GM13976 (cell line): ENCODE results near the gene GTF3C2.

ENCODE experiments used
- DNase-seq: peaks from one replicate; pipeline ENCODE4 v3.0.0; 2012; ENCODE audit warnings: low spot score
- in situ Hi-C: fragments of 300-500 bp; cut with MboI; formaldehyde crosslinking; loops from one replicate; pipeline ENCODE4 v1.12.0; 2022; ENCODE audit warnings: low sequenced_read_pairs, mixed read lengths, inconsistent platforms; ENCODE audit not compliant: unreplicated experiment
- TF ChIP-seq, protein P1 (sequence below): IDR thresholded peaks from 2 replicates; pipeline ENCODE4 v1.5.1; 2012; ENCODE audit warnings: borderline replicate concordance, mild to moderate bottlenecking; ENCODE audit not compliant: insufficient read depth; ENCODE audit errors: extremely low read depth, missing control alignments, control extremely low read depth

GTF3C2 gene

DNA sequence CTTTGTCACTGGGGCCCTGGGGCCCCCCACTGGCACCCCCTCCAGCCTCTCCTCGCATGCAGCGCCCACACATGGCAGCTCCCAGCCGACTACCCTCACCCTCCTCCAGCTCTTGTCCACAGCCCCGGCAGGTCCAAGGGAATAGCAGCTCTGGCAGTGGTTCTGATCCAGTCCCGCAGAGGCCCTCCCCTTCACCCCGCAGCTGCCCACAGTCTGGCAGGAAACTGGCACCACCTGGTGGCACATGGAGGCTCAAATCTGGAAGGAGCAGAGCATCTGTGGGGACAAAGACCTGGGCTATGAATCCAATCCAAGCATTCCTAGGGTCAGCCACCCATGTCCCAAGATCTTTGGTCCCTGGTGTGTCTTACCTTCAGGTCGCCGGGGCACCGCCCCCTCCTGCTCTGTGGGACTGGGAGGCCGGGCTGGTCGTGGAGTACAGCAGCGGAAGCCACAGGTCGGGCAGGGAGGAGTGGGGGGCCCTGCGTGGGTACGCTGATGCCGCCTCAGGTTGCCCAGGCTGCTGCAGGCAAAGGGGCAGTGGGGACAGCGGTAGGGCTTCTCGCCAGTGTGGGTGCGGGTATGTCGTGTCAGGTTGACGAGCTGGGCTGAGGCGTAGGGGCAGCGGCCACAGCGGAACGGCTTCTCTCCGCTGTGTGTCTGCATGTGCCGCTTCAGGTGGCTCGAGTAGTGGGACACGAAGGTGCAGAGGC lies 21.7 kb upstream of the GTF3C2 start:
- no peak for DNase-seq
- in situ Hi-C loops: no loop called here
- TF ChIP-seq, protein P1, sequence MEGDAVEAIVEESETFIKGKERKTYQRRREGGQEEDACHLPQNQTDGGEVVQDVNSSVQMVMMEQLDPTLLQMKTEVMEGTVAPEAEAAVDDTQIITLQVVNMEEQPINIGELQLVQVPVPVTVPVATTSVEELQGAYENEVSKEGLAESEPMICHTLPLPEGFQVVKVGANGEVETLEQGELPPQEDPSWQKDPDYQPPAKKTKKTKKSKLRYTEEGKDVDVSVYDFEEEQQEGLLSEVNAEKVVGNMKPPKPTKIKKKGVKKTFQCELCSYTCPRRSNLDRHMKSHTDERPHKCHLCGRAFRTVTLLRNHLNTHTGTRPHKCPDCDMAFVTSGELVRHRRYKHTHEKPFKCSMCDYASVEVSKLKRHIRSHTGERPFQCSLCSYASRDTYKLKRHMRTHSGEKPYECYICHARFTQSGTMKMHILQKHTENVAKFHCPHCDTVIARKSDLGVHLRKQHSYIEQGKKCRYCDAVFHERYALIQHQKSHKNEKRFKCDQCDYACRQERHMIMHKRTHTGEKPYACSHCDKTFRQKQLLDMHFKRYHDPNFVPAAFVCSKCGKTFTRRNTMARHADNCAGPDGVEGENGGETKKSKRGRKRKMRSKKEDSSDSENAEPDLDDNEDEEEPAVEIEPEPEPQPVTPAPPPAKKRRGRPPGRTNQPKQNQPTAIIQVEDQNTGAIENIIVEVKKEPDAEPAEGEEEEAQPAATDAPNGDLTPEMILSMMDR: no peak

DNA sequence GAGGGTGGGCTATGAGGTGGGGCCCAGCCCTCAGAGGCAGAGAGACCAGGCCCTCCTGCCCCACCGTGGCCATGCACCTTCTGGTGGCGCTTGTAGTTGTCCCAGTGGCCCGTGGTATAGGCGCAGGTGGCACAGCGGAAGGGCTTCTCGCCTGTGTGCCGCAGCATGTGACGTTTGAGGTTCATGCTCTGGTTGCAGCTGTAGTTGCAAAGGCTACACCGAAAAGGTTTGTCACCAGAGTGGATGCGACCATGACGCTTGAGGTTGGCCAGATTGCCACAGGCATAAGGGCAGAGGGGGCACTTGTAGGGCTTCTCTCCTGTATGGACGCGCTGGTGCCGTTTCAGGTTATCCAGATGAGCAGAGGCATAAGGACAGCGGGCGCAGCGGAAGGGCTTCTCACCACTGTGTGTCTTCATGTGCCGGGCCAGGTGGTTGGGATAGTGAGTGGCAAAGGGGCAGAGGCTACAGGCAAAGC lies 21.1 kb upstream of the GTF3C2 start:
- in situ Hi-C loops: no loop called here
- TF ChIP-seq, protein P1: no peak
- DNase-seq: no peak

DNA sequence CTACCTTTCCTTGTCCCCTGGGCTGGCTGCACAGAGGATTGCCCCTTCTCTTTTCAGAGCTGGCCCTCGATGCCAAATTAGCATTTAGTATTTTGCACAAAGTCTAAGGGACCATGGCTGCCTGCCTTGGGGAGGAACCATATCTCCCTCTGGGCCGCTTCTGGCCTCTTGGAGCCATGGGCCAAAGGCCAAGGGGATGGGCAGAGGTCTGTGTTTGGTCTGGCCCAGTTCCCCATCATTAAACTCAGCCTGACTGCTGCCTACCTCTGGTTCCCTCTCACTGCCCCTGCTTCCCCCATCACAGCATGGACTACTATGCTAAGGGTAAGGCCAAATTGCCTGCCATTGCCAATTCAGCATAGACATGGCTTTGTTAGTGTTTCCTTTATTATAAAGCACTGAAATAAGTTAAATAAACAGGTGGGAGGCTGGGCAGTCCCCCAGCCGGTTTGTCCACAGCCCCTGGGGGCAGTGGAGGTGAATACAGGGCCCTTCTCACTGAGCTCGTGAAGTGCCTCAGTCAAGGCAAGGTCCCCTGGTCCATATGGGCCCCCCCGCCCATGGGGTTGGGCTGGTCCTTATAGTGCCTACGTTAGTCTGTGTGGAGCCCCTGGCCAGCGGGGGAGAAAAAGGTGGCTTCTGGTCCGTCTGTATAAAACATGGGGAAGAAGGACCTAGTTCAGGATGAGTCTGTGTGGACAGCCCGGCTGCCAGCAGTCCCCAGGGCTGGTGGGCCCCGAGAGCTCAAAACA lies 20.5 kb upstream of the GTF3C2 start:
- in situ Hi-C loops: no loop called here
- DNase-seq: no peak
- TF ChIP-seq, protein P1: no peak

DNA sequence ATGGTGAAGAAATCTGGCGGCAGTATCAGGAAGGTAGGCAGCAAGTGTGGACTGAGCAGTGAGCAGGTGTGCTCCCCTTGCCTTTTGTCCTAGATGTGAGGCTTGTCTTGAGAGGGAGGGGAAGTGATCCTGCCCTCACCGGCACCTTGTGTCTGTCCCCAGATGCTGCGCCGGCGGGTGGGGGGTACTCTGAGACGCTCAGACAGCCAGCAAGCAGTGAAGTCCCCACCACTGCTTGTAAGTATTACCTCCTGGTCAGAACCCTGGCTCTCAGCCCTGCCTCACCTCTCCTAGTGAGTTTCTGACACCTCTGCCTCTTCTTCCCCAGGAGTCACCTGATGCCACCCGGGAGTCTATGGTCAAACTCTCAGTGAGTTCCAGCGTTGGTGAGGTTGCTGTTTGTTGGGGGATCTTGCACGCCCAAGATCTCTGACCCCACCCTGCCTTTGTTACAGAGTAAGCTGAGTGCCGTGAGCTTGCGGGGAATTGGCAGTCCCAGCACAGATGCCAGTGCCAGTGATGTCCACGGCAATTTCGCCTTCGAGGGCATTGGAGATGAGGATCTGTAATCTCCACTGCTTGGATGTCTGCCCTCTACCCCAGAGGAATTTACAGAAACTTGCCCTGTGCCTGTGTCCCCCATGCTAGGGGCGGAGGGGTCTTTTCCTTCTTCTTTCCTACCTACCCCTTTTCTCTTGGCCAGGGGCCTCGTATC lies 19.7 kb upstream of the GTF3C2 start:
- in situ Hi-C loops: no loop called here
- DNase-seq: no peak
- TF ChIP-seq, protein P1: no peak

DNA sequence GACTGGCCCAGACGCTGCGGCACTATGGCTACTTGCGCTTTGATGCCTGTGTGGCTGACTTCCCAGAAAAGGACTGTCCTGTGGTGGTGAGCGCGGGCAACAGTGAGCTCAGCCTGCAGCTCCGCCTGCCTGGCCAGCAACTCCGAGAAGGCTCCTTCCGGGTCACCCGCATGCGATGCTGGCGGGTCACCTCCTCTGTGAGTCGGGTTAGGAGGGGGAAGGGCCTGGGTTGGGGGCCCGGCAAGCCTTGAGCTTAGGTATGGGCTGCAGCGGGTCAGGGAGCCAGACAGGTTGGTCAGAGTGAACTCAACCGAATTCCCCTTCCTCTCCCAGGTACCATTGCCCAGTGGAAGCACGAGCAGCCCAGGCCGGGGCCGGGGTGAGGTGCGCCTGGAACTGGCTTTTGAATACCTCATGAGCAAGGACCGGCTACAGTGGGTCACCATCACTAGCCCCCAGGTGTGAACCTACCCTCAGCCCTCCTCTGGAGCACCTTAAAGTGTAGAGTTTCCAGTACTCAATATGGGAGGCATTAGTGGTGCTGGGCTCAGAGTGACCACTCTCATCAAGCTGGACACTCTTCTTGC lies 19.0 kb upstream of the GTF3C2 start:
- in situ Hi-C loops: no loop called here
- TF ChIP-seq, protein P1: no peak
- no peak for DNase-seq

DNA sequence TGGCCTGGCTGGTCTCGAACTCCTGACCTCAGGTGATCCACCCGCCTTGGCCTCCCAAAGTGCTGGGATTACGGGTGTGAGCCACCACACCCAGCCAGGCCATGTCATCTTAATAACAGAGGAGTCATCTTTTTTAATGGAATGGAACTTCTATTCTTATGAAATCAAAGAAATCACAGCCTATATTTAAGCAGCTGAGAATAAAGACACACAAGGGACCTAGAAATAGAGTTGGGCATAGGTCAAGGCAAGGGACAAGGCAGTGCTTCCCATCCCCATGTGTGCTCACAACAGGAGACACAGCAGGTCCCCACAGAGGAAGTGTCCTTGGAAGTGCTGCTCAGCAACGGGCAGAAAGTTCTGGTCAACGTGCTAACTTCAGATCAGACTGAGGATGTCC lies 17.0 kb upstream of the GTF3C2 start:
- TF ChIP-seq, protein P1: no peak
- DNase-seq: no peak
- in situ Hi-C loops: no loop called here
